ENCODE data around the gene AP1B1.

Gene AP1B1

DNA sequence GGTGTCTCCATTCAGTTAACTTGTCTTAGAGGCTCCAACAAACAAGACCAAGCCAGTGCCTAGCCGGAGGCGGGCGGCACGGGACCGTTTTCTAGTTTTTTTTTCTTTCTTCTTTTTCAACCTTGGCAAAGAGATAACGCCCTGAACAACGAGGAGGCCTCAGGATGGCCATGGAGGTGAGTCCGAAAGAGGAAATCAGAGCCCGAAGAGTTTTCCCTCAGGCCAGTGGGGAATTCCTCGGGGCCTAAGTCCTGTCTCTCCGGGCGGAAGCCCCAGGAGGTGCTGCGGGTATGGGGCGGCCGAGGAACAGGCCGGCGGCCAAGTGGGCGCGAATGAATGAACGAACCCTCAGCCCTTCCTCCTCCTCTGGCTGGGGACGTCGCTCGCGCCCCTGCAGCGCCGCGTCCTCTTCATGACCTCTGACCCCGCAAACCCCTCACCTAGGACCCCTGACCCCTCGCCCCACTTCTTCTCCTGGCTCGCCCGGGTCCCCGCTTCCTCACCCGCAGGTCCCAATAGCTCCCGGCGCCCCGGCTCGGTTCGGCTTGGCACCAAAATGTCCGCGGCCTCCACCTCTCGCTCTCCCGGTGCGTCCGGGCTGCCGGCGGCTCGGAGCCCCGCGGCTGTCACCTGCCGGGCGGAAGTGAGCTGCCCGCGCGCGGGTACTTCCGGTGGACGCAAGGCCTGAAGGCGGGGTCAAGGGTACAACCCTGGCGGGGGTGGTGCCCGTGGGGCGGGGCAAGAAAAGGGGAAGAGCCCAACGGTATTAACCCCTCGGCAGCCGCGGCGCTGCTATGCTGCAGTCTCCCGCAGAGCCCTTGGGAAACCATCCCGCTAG, at the start of gene AP1B1:
Gene AP1B1 (minus strand): TSS at position 650 of the 838 bp plus-strand sequence. CDS start 21,327 bp downstream, outside the sequence.
- Histone ChIP-seq H3K4me3 (ENCODE audit: low read depth in 1 of 2, low read length in 1 of 2) (peak within 1 kb of the TSS; percentile 74 to 84), H3K9me3 (no peaks in the 10 kb centered on the region), H3K27ac (peak within 1 kb of the TSS; percentile 85), H3K27me3 (no peaks in the 10 kb centered on the region), H3K36me3 (no peaks in the 10 kb centered on the region), H3K4me1 (ENCODE audit: control insufficient read depth in 1 of 2, insufficient read depth in 1 of 2, low read depth in 1 of 2, low read length in 1 of 2) (peaks cover 14 to 26% of the 10 kb centered on the region in 2 experiments)
- TF ChIP-seq, protein P1, sequence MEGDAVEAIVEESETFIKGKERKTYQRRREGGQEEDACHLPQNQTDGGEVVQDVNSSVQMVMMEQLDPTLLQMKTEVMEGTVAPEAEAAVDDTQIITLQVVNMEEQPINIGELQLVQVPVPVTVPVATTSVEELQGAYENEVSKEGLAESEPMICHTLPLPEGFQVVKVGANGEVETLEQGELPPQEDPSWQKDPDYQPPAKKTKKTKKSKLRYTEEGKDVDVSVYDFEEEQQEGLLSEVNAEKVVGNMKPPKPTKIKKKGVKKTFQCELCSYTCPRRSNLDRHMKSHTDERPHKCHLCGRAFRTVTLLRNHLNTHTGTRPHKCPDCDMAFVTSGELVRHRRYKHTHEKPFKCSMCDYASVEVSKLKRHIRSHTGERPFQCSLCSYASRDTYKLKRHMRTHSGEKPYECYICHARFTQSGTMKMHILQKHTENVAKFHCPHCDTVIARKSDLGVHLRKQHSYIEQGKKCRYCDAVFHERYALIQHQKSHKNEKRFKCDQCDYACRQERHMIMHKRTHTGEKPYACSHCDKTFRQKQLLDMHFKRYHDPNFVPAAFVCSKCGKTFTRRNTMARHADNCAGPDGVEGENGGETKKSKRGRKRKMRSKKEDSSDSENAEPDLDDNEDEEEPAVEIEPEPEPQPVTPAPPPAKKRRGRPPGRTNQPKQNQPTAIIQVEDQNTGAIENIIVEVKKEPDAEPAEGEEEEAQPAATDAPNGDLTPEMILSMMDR (IDR thresholded peaks at IDR 0.05): peak; percentile 57

DNA sequence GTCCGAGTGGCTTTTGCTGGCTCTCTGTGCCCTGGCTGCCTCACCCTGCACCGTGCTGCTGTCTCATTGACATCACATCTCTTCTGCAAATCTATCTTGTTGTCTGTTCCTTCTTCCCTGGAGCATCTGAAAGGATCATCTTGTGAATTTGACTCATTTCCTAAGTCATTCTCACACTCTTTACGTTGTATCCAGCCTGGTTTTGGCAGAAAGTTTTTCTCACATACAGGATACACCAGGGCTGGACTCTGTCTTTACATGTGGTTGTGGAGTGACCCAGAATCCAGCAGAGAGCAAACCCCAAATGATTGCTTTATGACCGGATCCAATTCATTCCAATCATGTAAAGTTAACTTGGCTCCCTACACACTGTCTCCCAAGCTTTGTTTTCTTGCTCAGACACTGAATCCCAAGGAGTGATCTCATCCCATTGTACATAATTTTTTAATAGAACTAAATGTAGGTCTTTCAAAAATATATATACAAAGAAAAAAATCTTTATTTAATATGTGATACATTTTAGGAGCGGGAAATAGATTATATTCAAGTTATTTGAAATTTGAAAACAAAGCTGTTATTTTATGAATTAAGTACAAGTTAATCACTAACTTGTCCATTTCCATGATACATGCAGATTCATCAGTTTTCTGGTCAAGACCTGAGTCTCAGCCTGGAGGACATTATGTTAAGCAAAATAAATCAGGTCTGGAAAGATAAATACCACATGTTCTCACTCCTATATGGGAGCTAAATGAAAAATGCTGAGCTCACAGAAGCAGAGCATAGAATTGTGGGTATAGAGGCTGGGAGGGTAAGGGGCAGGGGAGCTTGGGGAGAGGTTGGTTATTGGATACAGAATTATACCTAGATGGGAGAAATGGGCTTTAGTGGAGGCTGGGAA, 47.1 kb upstream of the AP1B1 start:
- Histone ChIP-seq H3K4me1 (ENCODE audit: control insufficient read depth in 1 of 2, insufficient read depth in 1 of 2, low read depth in 1 of 2, low read length in 1 of 2) (no peaks in the 10 kb centered on the region), H3K27me3 (peaks cover 44% of the 10 kb centered on the region), H3K27ac (no peak overlapping the region), H3K9me3 (no peaks in the 10 kb centered on the region), H3K4me3 (ENCODE audit: low read depth in 1 of 2, low read length in 1 of 2) (no peak overlapping the region), H3K36me3 (no peaks in the 10 kb centered on the region)
- TF ChIP-seq, protein P1 (IDR thresholded peaks at IDR 0.05): no peak

DNA sequence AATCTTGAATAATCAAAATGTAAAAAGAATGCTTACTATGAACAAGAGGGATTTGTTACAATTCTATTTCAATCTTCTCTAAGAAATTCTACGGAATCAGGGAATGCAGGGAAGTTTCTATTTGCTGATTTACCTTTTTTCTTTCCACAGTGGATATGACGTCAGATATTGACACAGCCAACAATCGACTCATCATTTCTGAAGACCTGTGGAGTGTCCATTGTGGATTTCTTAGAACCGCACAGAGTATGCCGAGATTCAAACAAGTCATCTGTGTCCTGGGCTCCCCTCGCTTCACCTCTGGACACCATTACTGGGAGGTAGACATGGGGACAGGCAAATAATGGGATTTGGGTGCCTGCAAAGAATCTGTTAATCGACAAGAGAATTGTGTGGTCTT, 45.9 kb upstream of the AP1B1 start:
- peaks cover 46% of the 10 kb centered on the region for H3K27me3 ChIP-seq
- H3K27ac ChIP-seq: no peak overlapping the region
- TF ChIP-seq, protein P1 (IDR thresholded peaks at IDR 0.05): no peak
- H3K4me3 ChIP-seq (ENCODE audit: low read depth in 1 of 2, low read length in 1 of 2): no peak overlapping the region
- no peaks in the 10 kb centered on the region for H3K36me3 ChIP-seq
- H3K4me1 ChIP-seq (ENCODE audit: control insufficient read depth in 1 of 2, insufficient read depth in 1 of 2, low read depth in 1 of 2, low read length in 1 of 2): no peaks in the 10 kb centered on the region
- no peaks in the 10 kb centered on the region for H3K9me3 ChIP-seq

DNA sequence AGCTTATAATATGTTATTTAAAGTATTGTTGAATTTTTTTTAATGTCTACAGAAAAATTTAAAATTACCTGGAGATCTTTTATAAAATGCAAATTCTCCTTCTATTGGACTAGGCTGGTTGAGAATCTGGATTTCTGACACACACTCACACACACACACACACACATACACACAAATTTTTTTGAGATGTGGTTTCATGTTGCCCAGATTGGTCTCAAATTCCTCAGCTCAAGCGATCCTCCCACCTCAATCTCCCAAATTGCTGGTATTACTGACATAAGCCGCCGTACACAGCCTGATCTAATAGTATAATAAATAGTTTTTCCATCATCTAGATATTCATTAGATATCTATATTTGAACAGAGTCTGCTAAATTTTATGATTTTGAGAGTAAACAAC, 45.5 kb upstream of the AP1B1 start:
- no peak overlapping the region for H3K4me3 ChIP-seq (ENCODE audit: low read depth in 1 of 2, low read length in 1 of 2)
- TF ChIP-seq, protein P1 (IDR thresholded peaks at IDR 0.05): no peak
- peaks cover 51% of the 10 kb centered on the region for H3K27me3 ChIP-seq
- H3K9me3 ChIP-seq: no peaks in the 10 kb centered on the region
- no peaks in the 10 kb centered on the region for H3K36me3 ChIP-seq
- H3K4me1 ChIP-seq (ENCODE audit: control insufficient read depth in 1 of 2, insufficient read depth in 1 of 2, low read depth in 1 of 2, low read length in 1 of 2): no peaks in the 10 kb centered on the region
- no peak overlapping the region for H3K27ac ChIP-seq

DNA sequence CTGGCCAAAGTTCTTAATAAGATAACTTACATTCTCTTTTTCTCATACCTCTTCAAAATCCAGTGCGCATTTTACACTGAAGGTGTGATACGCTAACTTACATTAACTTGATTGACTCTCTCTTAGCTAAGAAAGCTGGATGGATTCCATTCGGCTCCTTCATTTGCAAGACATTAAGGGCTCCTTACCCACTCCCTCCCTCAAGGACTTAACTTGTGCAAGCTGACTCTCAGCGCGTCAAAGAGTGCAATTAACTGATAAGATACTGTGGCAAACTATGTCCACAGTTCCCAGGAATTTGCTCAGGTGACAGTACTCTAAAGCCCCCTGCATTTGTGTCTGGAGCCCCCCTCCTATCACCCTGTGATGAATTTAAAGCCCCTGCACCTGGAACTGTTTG, 43.6 kb upstream of the AP1B1 start:
- TF ChIP-seq, protein P1 (IDR thresholded peaks at IDR 0.05): no peak
- H3K9me3 ChIP-seq: no peaks in the 10 kb centered on the region
- peaks cover 54% of the 10 kb centered on the region for H3K27me3 ChIP-seq
- H3K27ac ChIP-seq: no peak overlapping the region
- H3K36me3 ChIP-seq: no peaks in the 10 kb centered on the region
- H3K4me3 ChIP-seq (ENCODE audit: low read depth in 1 of 2, low read length in 1 of 2): no peak overlapping the region
- no peaks in the 10 kb centered on the region for H3K4me1 ChIP-seq (ENCODE audit: control insufficient read depth in 1 of 2, insufficient read depth in 1 of 2, low read depth in 1 of 2, low read length in 1 of 2)
